ENCODE results near the gene SPRYD4. TPM values are rescaled to one million over a fixed set of nuclear protein-coding genes. Genes with fewer than 3 reads are reported as not detected.
"Not testable (repeated sequence)": the region's sequence is repeated elsewhere in the genome, so short reads cannot be mapped to it uniquely, and the experiment has no call there.

SPRYD4 gene
- total RNA-seq (2014; rRNA removed; shearing (Covaris generic)), result 3.0 and 3.7 TPM in 2 replicates

DNA sequence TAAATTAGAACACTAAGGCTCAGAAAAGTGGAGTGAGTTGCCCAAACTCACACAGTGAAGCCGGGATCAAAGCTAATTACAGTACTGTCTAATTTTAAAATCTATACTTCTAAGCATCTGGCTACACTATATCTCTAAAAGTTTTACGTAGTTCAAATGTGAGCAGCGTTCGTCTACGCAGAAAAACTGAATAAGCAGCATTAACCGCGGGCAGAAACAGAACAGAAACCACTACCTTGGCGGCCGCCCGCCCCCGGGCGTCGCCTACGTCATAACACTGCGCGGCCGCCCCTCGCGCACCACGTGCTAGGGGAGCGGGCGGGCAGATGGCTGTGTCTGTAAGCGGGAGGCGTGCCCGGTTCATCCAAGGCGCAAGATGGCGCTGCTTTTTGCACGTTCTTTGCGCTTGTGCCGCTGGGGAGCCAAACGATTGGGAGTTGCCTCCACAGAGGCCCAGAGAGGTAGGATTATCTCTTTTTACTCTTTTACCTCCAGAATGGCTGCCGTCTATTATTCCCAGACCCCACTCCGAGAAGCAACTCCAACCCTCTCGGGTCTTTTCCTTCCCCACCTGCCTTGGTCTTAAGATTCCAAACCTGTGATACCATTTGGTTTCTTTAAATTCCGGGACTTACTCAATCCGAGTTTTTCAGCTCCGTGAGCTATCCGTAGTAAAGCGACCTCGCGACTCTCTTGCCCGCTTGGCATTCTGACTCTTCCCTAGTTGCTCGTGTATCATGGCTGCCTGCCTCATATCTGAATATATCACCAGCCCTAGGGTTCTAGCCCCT, at the start of gene SPRYD4:
Gene SPRYD4 (plus strand): TSS at position 363 of the 791 bp plus-strand sequence. CDS start 14 bp downstream, at position 377.
- peak within 1 kb of the TSS; percentile 83 for H3K27ac ChIP-seq
- no peaks in the 10 kb centered on the region for H3K9me3 ChIP-seq (replicated peaks)
- no peaks in the 10 kb centered on the region for H3K27me3 ChIP-seq
- no peaks in the 10 kb centered on the region for H3K4me1 ChIP-seq
- H3K4me3 ChIP-seq, result peak within 1 kb of the TSS; percentile 89
- DNase-seq, result peak; percentile 89 to 93
- H3K36me3 ChIP-seq, result peaks cover 4% of the 10 kb centered on the region; the same call in 1 of the 2 replicates

DNA sequence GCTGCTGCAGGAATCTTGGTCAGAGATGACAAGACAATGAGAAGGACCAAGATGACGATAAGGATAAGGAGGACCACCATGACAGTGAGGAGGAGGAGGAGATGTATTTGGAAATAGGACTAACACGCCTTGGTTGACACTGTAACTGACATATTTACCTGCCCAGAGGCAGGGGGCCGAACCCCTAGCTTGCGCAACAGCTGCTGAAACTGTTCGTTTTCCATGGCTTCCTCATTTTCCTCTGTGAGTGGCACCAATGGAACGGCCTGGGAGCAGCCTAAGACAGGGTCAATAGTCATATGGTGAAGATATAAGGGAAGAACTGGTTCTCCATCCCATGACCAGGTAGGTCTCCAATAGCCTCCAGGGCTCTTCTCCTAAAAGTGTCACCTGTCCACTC, 48.0 kb upstream of the SPRYD4 start:
- no peaks in the 10 kb centered on the region for H3K27me3 ChIP-seq
- H3K9me3 ChIP-seq (replicated peaks), result no peaks in the 10 kb centered on the region
- peaks cover 28% of the 10 kb centered on the region for H3K36me3 ChIP-seq
- no peak for DNase-seq
- no peak overlapping the region for H3K4me3 ChIP-seq
- H3K27ac ChIP-seq, result no peak overlapping the region
- H3K4me1 ChIP-seq, result no peaks in the 10 kb centered on the region

DNA sequence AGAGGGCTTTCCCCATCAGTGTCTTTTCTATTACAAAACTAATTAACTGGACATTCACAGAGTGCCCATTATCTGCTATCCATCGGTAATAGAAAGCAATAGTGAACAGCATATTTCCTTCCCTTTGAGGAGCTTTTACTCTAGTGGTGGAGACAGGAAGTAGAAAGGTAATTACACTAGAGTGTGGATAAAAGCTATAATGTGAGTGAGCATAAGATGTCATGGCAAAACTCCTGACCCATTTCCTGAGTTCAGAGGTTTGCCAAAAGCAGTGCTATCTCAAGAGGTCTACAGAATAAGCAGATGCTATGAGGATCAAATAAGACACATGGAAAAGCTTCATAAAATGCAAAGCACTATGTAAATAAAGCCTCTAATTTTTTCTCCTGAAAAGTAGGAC, 43.2 kb upstream of the SPRYD4 start:
- Histone ChIP-seq H3K4me1 (no peaks in the 10 kb centered on the region), H3K27me3 (no peaks in the 10 kb centered on the region), H3K9me3 (replicated peaks) (no peaks in the 10 kb centered on the region), H3K27ac (no peak overlapping the region), H3K36me3 (peaks cover 30% of the 10 kb centered on the region), H3K4me3 (no peak overlapping the region)
- no peak for DNase-seq

DNA sequence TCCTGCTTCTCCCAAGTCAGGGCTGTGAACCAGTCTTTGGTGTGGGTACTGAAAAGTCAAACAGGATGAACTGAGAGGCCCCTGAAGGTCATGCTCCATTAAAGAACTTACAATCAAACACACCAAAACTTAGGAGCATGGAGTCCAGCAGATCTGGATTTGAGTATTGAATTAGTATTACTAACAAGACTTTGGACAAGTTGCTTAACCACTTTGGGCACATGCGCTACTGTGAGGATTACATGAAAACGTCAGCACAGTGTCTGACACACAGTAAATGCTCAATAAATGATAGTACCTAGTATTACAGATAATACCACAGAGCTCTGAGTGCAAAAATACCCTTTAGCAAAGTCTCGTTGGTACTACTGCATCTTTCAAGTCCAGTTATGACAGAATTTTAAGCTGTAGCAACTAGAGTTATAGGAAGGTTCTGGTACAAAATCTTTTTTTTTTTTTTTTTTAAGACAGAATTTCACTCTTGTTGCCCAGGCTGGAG, 42.4 kb upstream of the SPRYD4 start:
- DNase-seq, result no peak
- H3K27me3 ChIP-seq, result no peaks in the 10 kb centered on the region
- H3K9me3 ChIP-seq (replicated peaks), result no peaks in the 10 kb centered on the region
- no peaks in the 10 kb centered on the region for H3K4me1 ChIP-seq
- H3K27ac ChIP-seq, result no peak overlapping the region
- peaks cover 27% of the 10 kb centered on the region for H3K36me3 ChIP-seq
- no peak overlapping the region for H3K4me3 ChIP-seq

DNA sequence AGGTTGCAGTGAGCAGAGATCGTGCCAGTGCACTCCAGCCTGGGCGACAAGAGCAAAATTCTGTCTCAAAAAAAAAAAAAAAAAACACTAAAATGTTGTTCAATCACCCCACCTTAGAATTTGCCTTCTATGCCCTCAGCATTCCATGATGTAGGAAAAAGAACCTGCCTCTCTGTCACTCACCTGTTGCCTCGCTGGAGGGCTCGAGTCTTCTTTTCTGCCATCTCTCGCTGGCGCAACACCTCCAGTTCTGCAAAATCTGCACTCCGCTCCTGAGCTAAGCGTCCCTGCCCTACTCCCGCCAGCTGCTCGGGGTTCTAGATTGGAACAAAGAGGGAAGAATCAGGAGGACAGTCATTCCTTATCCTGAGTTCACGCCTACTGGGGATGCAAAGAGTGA, 37.1 kb upstream of the SPRYD4 start:
- H3K4me1 ChIP-seq, result no peaks in the 10 kb centered on the region
- H3K27me3 ChIP-seq, result no peaks in the 10 kb centered on the region
- peaks cover 15% of the 10 kb centered on the region; the same call in 1 of the 2 replicates for H3K36me3 ChIP-seq
- no peaks in the 10 kb centered on the region for H3K9me3 ChIP-seq (replicated peaks)
- DNase-seq, result no peak
- H3K4me3 ChIP-seq, result no peak overlapping the region
- H3K27ac ChIP-seq, result no peak overlapping the region

DNA sequence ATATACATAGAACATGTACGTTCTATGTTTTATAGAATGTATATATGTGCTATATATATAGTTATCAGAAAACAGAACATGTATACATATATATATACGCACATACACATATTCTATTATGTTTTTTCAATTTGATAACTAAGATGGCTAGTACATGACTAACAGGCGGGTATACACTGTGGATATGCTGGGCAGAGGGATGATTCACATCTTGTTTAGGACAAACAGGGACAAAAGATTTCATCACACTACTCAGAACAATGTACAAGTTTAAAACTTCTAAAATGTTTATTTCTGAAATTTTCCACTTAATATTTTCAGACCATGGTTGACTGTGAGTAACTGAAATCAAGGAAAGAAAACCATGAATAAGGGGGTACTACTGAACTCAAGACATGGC, 36.5 kb upstream of the SPRYD4 start:
- H3K4me1 ChIP-seq, result no peaks in the 10 kb centered on the region
- no peak overlapping the region for H3K27ac ChIP-seq
- DNase-seq, result no peak
- peaks cover 15% of the 10 kb centered on the region; the same call in 1 of the 2 replicates for H3K36me3 ChIP-seq
- H3K9me3 ChIP-seq (replicated peaks), result no peaks in the 10 kb centered on the region
- H3K27me3 ChIP-seq, result no peaks in the 10 kb centered on the region
- H3K4me3 ChIP-seq, result no peak overlapping the region

DNA sequence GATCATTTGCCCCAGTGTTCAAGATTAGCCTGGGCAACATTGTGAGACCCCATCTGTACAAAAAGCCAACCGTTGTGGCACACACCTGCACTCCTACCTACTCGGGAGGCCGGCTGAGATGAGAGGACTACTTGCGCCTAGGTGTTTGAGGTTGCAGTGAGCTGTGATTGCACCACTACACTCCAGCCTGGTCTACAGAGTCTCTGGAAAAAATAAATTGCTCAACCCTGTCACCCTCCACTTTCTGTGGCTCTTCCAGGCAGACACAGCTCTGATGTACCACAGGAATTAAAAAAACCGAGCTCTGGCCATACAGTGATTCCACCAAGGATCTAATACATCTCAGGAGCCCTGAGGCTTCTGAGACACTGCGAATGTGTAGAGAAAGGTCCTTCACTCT, 33.5 kb upstream of the SPRYD4 start:
- no peaks in the 10 kb centered on the region for H3K9me3 ChIP-seq (replicated peaks)
- no peak overlapping the region for H3K4me3 ChIP-seq
- H3K27me3 ChIP-seq, result no peaks in the 10 kb centered on the region
- no peak overlapping the region for H3K27ac ChIP-seq
- H3K4me1 ChIP-seq, result no peaks in the 10 kb centered on the region
- peaks cover 5% of the 10 kb centered on the region; the same call in 1 of the 2 replicates for H3K36me3 ChIP-seq
- no peak for DNase-seq

DNA sequence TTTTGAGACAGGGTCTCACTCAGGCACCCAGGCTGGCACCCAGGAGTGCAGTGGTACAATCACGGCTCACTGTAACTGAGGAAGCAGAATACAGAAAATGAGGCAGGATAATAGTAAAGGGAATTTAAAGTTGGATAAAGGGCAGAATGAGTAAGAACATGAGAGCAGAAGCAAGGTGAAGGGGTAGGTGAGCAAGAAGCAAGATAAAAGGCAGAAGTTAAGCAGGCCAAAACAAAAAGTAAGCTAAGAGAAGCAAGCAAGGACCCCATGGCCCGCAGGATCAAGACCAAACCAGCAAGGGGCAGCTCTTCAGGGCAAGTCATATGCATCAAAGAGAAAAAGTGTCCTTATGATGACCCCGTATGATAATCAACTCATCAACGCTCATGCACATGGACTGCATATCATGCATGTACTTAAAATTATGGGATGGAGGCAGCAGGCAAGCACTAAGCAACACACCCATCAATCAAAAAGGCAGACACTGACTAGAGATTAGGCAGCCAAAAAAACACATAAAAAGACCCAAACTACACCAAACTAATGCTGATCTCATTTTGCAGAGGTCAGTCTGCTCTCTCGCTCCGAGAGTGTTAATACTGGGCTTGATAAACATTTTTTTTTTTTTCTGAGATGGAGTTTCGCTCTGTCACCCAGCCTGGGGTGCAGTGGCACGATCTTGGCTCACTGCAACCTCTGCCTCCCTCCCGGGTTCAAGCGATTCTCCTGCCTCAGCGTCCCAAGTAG, 30.8 kb upstream of the SPRYD4 start:
- H3K36me3 ChIP-seq, result no peaks in the 10 kb centered on the region
- H3K4me1 ChIP-seq, result no peaks in the 10 kb centered on the region
- no peak for DNase-seq
- H3K27me3 ChIP-seq, result no peaks in the 10 kb centered on the region
- H3K27ac ChIP-seq, result no peak overlapping the region
- H3K4me3 ChIP-seq, result no peak overlapping the region
- H3K9me3 ChIP-seq (replicated peaks), result no peaks in the 10 kb centered on the region

DNA sequence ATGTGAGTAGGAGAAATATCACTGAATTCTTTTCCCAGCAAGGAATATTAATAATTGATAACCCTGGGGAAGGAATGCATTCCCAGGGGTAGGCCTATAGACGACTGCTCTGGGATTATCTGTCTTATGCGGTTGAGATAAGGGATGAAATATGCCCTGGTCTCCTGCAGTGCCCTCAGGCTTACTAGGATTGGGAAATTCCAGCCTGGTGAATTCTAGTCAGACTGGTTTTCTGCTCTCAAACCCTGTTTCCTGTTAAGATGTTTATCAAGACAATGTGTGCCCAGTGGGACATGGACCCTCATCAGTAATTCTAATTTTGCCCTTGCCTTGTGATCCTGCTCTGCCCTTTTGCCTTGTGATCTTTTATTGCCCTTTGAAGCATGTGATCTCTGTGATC, 25.2 kb upstream of the SPRYD4 start:
- not testable (repeated sequence) for H3K36me3 ChIP-seq; H3K27me3 ChIP-seq; H3K4me1 ChIP-seq; H3K9me3 ChIP-seq (replicated peaks); H3K4me3 ChIP-seq; DNase-seq; H3K27ac ChIP-seq

DNA sequence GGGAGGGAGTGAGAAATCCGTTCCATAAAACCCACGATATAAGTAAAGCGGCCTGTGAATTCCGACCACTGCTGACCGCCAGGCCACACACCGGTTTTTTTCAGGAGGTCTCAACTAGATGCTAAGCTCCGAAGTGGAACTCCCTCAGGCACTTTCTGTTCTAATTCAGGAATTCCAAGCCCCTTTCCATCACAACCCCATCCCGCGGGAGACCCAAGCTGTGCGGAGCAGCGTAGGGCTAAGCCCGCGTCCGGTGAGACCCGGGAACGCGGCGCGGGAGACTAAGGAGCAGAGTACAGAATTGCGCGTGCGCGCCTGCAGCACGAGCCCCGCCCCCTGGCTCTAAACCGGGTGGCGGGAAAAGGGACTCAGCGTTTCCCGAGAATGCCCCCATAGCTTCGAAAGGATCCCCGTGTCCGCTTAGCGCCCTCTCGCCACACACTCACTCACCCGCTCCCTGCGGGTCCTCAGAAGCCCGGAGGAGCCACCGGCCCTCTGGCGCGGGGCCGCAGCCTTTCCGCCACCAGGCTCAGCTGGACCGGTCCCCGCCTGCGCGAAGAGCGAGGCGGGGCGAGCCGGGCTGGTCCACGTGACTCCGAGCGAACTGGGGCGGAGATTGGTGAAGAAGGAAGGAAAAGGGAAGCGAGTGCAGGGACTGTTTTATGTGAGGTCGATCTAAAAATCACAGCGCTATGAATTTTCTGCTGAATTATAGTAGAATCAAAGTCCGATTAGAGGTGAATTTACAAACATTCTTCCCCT, 19.3 kb upstream of the SPRYD4 start, which contains the start of gene TIMELESS:
Gene TIMELESS (minus strand): TSS at position 567 of the 762 bp plus-strand sequence. CDS start 15,256 bp downstream, outside the sequence.
- Histone ChIP-seq H3K4me1 (peaks cover 4% of the 10 kb centered on the region), H3K27me3 (no peaks in the 10 kb centered on the region), H3K4me3 (peak within 1 kb of the TSS; percentile 71), H3K9me3 (replicated peaks) (no peaks in the 10 kb centered on the region), H3K27ac (peak within 1 kb of the TSS; percentile 93), H3K36me3 (no peaks in the 10 kb centered on the region)
- DNase-seq, result peak; percentile 89 to 92

DNA sequence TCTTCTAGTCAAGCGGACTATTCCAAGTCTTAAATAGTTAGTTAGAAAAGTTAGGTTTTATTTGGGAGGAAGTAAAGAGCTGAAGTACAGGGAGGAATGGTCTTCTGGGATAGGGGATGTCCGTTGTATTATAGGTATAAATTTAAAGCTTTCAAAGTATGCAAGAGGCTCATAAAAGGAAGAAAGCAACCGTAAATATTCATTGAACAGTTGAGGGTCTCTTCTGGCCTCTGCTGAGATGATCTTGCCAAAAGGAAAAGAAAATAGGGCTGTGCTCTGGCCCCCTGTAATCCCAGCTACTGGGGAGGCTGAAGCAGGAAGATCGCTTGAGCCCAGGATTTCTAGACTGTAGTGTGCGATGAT, 18.8 kb upstream of the SPRYD4 start:
- H3K27me3 ChIP-seq, result no peaks in the 10 kb centered on the region
- DNase-seq, result peak in 1 of 2 experiments; percentile 48
- peak overlapping the region; percentile 93 for H3K27ac ChIP-seq
- no peaks in the 10 kb centered on the region for H3K9me3 ChIP-seq (replicated peaks)
- H3K4me1 ChIP-seq, result peaks cover 4% of the 10 kb centered on the region
- H3K36me3 ChIP-seq, result no peaks in the 10 kb centered on the region
- peak overlapping the region; percentile 71 for H3K4me3 ChIP-seq

DNA sequence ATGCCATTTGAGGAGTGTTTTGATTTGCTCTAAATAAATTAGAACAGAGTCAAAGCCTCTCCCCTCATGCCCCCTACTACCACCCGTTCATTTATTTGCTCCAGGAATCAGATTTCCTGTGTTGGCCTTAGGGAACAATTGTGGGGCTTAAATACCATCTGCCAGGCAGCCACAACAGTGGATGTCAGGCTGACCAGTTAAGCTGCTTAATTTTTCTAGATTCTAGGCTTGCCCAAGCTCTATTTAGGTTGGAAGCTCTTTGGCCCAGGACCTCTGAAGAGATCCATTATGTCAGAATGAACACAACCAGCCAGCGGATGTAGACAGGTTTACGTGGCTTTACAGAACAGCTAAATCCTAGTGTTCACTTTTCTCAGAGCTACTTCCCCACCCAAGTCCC, 18.1 kb upstream of the SPRYD4 start:
- H3K4me3 ChIP-seq, result no peak overlapping the region; the same call in 1 of the 2 replicates
- peaks cover 4% of the 10 kb centered on the region for H3K4me1 ChIP-seq
- no peaks in the 10 kb centered on the region for H3K9me3 ChIP-seq (replicated peaks)
- peak; percentile 35 to 64 for DNase-seq
- H3K27ac ChIP-seq, result no peak overlapping the region
- H3K36me3 ChIP-seq, result no peaks in the 10 kb centered on the region
- no peaks in the 10 kb centered on the region for H3K27me3 ChIP-seq

DNA sequence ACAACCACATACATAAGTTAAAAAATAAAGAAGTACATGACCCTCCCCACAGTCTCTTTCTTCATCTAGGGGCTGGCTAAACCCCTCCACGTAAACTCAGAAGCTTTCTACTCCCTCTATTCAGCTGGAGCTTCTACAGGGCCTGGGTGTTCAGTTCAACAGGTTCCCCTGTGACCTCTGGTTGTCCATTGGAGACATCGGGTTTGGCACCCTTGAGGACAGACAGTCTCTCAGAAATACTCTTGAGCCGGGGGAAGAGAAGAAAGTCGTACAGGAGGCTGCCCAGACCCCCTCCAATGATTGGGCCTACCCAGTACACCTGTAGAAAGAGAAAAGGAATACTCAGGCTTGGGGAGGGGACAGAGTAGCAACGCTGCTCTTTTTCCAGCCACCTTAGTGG, 17.2 kb upstream of the SPRYD4 start:
- H3K4me1 ChIP-seq, result peaks cover 4% of the 10 kb centered on the region
- H3K4me3 ChIP-seq, result no peak overlapping the region
- DNase-seq, result no peak
- H3K27ac ChIP-seq, result no peak overlapping the region
- H3K27me3 ChIP-seq, result no peaks in the 10 kb centered on the region
- H3K9me3 ChIP-seq (replicated peaks), result no peaks in the 10 kb centered on the region
- H3K36me3 ChIP-seq, result no peaks in the 10 kb centered on the region

DNA sequence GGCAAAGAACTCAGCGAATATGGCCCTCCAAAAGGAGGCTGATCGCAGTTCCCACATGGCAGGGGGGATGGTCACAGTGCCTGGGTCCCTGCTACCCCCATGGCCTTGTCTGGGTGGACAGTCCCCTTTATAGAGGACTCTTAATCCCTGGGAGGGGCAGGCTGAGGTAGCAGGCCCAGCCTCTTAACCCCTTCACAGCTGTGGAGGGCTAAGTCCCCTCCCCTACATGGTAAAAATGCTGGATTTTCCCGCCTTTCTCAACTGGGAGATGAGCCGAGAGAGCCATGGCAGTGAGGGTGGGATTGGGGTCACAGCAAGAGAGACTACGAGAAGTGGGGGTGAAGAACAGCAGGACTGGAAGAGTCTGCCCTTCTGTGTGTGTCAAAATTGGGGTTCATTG, 13.8 kb upstream of the SPRYD4 start, which contains the start of gene MIP:
Gene MIP (minus strand): TSS at position 101 of the 400 bp plus-strand sequence. CDS start 44 bp downstream, at position 57.
- Histone ChIP-seq H3K36me3 (no peaks in the 10 kb centered on the region), H3K9me3 (replicated peaks) (no peaks in the 10 kb centered on the region), H3K27ac (no peak within 1 kb of the TSS), H3K27me3 (no peaks in the 10 kb centered on the region), H3K4me1 (peaks cover 4% of the 10 kb centered on the region), H3K4me3 (no peak within 1 kb of the TSS)
- DNase-seq, result no peak
